Mesothelial cell of epicardium (in vitro differentiated cells): ENCODE measurements around the gene TSSK2. TPM values are rescaled to one million over a fixed set of nuclear protein-coding genes. Genes with fewer than 3 reads are reported as not detected.

Experiments used
- DNase-seq, 2 experiments: peaks; one replicate each; pipeline ENCODE4 v3.0.0; 2021; ENCODE audit warnings: low spot score in 2 of 2; ENCODE audit not compliant: unreplicated experiment in 2 of 2
- H3K27ac Mint-ChIP-seq: 2 replicates; pipeline ENCODE4 v1.8.0; 2021; ENCODE audit warnings: mixed read lengths
- H3K27me3 Mint-ChIP-seq: 2 replicates; pipeline ENCODE4 v1.8.0; 2021; ENCODE audit warnings: low read depth, mixed read lengths
- H3K36me3 Mint-ChIP-seq: 2 replicates; pipeline ENCODE4 v1.8.0; 2021; ENCODE audit warnings: mixed read lengths
- H3K4me1 Mint-ChIP-seq: 2 replicates; pipeline ENCODE4 v1.8.0; 2021; ENCODE audit warnings: mixed read lengths
- H3K4me3 Mint-ChIP-seq: 2 replicates; pipeline ENCODE4 v1.8.0; 2021; ENCODE audit warnings: mild to moderate bottlenecking, moderate library complexity, mixed read lengths
- H3K9me3 Mint-ChIP-seq: 2 replicates; pipeline ENCODE4 v1.8.0; 2021; ENCODE audit warnings: mixed read lengths
- CTCF ChIP-seq: fragments of 200-600 bp; sonication (generic); IDR thresholded peaks from one replicate; pipeline ENCODE4 v1.5.0; 2021; ENCODE audit warnings: antibody characterized with exemption; ENCODE audit not compliant: unreplicated experiment
- total RNA-seq: library from RNA; stranded (reverse); gene quantifications from 3 replicates; pipeline ENCODE4 v1.2.1, GENCODE V29; 2021

TSSK2 gene
- total RNA-seq, 1 donor from 2014 or later = not detected

- DNase-seq = no peak
- Mint-ChIP-seq H3K4me3 (peak overlapping the region; percentile 94), H3K27ac (peak overlapping the region; percentile 97), H3K27me3 (peaks cover 38% of the 10 kb centered on the region), H3K9me3 (no peaks in the 10 kb centered on the region), H3K4me1 (peaks cover 38% of the 10 kb centered on the region), H3K36me3 (no peaks in the 10 kb centered on the region)
- TF ChIP-seq CTCF = no peak
Measured at GRCh38 chr22:19172213-19173046, 41.3 kb downstream of the TSSK2 start.

DNA sequence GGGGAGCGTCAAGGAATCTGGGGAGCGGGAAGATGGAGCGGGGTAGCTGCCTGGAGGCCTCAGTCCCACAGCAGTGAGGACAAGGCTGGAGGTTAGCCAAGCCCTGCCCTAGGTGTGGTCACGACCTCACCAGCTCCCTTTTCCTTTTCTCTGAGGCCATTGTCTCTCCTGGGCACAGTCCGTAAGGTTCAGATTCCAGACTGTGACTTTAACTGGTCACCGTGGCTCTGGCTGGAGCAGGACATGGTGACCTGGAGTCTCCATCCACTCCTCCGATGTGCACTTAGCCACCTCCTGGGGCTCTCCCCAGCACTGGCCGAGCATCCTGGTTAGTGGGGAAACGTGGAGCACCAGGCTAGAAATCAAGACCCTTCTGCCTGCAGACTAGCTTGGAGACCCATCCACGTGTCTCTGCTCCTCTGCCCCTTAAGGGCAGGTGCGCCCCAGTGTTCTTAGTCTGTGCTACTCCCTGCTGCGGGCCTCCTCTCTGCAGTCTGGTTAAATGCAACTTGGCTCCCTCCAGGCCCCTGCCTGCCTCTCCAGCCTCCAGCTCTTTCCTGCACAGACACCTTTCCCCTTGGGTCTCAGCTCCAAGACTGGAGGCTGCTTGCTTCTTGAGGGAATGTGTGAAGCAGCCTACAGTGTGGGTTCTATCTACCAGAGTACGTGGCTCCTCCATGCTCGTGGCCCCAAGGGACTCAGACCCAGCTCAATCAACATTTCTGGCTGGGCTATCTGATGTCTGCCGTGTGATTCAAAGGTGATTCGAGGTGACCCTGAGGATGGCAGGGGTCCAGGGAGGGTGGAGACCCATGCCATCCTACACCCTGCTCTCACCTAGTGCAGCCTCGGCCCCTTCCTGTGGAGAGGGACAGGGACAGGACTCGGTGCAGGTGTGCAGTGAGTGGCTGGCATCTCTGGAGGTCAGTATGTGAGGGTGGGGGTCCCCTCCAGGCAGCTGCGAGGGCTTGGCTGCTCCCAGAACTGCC is 42.2 kb downstream of the TSSK2 start:
- peak overlapping the region; percentile 94 for H3K4me3 Mint-ChIP-seq
- peaks cover 40% of the 10 kb centered on the region for H3K4me1 Mint-ChIP-seq
- TF ChIP-seq CTCF = no peak
- peak in 1 of 2 experiments; percentile 10 for DNase-seq
- no peaks in the 10 kb centered on the region for H3K36me3 Mint-ChIP-seq
- H3K9me3 Mint-ChIP-seq = no peaks in the 10 kb centered on the region
- H3K27me3 Mint-ChIP-seq = peaks cover 29% of the 10 kb centered on the region
- H3K27ac Mint-ChIP-seq = peak overlapping the region; percentile 97

- Mint-ChIP-seq H3K4me1 (peaks cover 38% of the 10 kb centered on the region), H3K27me3 (peaks cover 19% of the 10 kb centered on the region)
Measured at GRCh38 chr22:19174106-19175025, 43.3 kb downstream of the TSSK2 start.

GRCh38 chr22:19175026-19175601 is 44.0 kb downstream of the TSSK2 start:
- H3K36me3 Mint-ChIP-seq = no peaks in the 10 kb centered on the region
- H3K27ac Mint-ChIP-seq = no peak overlapping the region
- H3K27me3 Mint-ChIP-seq = peaks cover 12% of the 10 kb centered on the region
- peak in 1 of 2 experiments; percentile 10 for DNase-seq
- H3K4me3 Mint-ChIP-seq = peak overlapping the region; percentile 26
- H3K4me1 Mint-ChIP-seq = peaks cover 36% of the 10 kb centered on the region
- TF ChIP-seq CTCF = no peak
- no peaks in the 10 kb centered on the region for H3K9me3 Mint-ChIP-seq

More at GRCh38 chr22:19174106-19175025, 43.3 kb downstream of the TSSK2 start:
- peak in 1 of 2 experiments; percentile 10 for DNase-seq
- Mint-ChIP-seq H3K36me3 (no peaks in the 10 kb centered on the region), H3K4me3 (peak overlapping the region; percentile 36), H3K27ac (peak overlapping the region; percentile 34), H3K9me3 (no peaks in the 10 kb centered on the region)
- no peak for TF ChIP-seq CTCF
